DOHH2 (cell line): ENCODE measurements around the gene CACNA1A.

ENCODE experiments used
- CTCF ChIP-seq: fragments of 200-600 bp; sonication (generic); IDR thresholded peaks from one replicate; pipeline ENCODE4 v1.5.1; 2014; ENCODE audit warnings: antibody characterized with exemption, mild to moderate bottlenecking, low read depth, low read length; ENCODE audit not compliant: poor library complexity, severe bottlenecking
- EZH2phosphoT487 ChIP-seq: fragments of 200-600 bp; sonication (generic); IDR thresholded peaks from 2 replicates; pipeline ENCODE4 v1.6.1; 2017; ENCODE audit warnings: borderline replicate concordance, mild to moderate bottlenecking, antibody characterized with exemption, low read length, moderate library complexity, mixed read lengths

- TF ChIP-seq EZH2phosphoT487: no peak
- TF ChIP-seq CTCF: no peak
Measured at GRCh38 chr19:13511947-13512346, 5.7 kb upstream of the CACNA1A start.
